Measurements from ENCODE around the gene FAM237B.

FAM237B gene

DNA sequence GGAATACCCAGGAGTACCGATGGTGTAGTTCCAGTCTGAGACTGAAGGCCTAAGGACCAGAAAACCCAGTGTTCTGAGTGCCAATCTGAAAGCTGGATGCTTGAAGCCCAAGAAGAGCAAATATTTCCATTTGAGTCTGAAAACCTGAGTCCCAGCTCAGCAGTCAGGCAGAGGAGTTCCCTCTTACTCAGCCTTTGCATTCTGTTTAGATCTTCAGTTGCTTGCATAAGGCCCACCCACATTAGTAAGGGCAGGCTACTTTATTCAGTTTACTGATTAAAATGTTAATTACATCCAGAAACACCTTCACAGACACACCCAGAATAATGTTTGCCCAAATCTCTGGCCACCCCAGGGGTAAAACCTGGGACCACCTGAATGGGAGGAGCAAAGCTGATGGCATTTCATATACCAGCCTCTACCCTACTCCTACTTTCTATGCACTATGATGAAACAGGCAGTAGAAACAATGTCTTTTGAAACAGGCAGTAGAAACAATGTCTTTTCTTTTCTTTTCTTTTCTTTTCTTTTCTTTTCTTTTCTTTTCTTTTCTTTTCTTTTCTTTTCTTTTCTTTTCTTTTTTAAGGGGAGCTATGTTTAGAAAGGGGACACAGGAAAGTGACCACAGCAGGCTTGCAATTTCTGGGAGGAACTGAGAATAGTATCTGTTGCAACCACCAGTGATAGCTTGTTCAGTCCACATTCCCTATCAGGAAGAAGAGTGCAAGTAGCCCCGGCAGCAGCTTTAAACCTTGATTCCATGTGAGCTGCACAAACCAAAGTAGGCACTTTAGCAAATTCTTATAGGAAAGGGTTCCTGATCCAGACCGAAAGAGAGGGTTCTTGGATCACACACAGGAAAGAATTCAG is 30.6 kb downstream of the FAM237B start:
- DNase-seq (ENCODE audit: low read depth in 2 of 2) = no peak

GRCh38 chr7:90288154-90288553 is 33.0 kb downstream of the FAM237B start:
- DNase-seq (ENCODE audit: low read depth in 2 of 2) = no peak

DNA sequence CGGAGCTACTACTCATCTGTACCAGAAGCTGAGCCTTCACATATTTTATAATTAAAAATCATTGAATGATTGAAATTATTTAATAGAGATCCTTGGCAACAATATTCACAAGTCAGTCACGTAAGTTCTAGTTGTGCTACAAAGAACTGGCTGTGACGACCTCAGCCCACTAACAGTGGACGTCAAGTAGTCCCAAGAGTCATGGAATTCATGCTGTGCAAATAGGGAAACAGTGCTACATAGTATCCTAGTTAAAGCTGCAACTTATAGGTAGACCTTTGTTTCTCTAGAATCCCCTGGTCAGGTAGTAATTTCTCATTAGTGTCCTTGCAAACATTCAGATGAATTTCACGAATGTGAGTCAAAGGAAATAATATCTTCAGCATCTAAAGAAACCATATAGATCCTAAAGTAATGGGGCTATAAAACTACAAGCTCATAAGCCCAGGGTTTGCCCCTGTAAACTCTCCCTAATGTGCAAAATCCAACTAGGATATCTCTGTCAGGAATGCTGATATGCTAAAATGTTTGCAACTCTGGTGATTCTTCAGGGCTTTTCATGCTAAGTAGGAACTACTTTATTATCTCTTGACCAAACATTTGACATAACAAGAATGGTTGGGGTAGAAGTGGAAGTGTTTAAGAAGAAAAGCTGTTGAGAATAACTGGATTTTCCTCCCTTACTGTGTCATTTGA is 44.9 kb downstream of the FAM237B start:
- DNase-seq (ENCODE audit: low read depth in 2 of 2) = no peak

DNA sequence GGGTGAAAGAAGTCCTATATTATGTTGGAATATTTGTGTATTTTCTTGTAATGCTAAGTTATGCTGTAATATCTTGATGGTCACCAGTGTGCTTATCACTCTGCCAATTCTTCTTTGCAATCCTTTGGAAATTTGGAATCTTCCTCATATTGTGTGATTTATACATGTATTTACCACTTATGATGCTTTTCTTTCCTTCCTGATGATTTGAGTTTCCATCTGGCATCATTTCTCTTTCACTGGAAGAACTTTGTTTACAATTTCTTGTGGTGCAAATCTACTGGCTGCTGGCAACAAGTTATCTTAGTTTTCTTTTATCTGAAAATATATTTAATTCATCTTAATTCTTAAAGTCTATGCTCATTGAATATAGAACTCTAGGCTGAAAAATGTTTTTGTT is 46.9 kb downstream of the FAM237B start:
- no peak for DNase-seq (ENCODE audit: low read depth in 2 of 2)

DNA sequence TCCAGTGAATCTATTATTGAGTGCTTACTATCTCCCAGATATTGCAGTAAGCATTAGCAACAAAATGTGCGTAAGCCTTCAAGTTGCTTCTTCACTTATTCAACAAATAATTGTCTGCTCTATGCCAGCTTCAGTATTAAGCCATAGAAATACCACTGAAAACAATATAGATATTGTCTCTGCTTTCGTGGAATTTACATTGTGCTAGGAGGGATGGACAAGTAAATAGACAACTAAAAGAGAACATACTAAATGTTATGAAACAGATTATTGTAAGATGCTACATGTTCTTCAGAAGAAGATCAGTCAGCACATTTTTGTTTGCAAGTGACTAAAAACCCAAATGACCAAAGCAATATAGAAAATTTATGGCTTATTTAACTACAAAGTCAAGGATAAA is 48.9 kb downstream of the FAM237B start:
- no peak for DNase-seq (ENCODE audit: low read depth in 2 of 2)

DNA sequence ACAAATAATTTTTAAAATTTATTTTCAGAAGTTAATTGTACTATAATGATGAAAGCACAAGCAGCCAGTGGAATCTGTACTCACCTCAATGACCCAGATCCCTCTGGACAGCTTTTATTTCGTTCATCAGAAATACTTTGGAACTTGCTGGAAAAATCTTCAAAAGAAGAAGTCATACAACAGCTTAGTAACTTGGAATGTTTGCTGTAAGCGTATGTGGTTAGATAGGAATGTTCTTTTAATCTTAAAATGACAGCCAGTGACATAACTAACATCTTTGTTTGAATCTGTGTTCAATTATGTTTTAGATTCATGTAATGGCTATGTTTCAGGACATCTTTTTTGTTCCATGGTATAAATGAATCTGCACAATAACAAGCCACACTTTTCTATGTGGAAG is 49.4 kb downstream of the FAM237B start:
- DNase-seq (ENCODE audit: low read depth in 2 of 2) = no peak

- DNase-seq (ENCODE audit: low read depth in 2 of 2) = no peak
Measured at GRCh38 chr7:90270431-90271178, 50.5 kb downstream of the FAM237B start.

GRCh38 chr7:90269163-90269562 is 51.9 kb downstream of the FAM237B start:
- DNase-seq (ENCODE audit: low read depth in 2 of 2) = no peak

- DNase-seq (ENCODE audit: low read depth in 2 of 2) = no peak
Measured at GRCh38 chr7:90267263-90267858, 53.7 kb downstream of the FAM237B start.

- DNase-seq (ENCODE audit: low read depth in 2 of 2) = no peak
Measured at GRCh38 chr7:90266808-90267207, 54.3 kb downstream of the FAM237B start.
